ENCODE measurements around the gene TVP23A. TPM values are rescaled to one million over a fixed set of nuclear protein-coding genes. Genes with fewer than 3 reads are reported as not detected.
A peak's percentile ranks its signal among the peaks of the same experiment; 100 is the strongest.
"Not testable (repeated sequence)": the region's sequence is repeated elsewhere in the genome, so short reads cannot be mapped to it uniquely, and the experiment has no call there.

Gene TVP23A
- total RNA-seq, 8 experiments from 2014 or later: 0.15 to 5.5 (median 2.7) TPM

DNA sequence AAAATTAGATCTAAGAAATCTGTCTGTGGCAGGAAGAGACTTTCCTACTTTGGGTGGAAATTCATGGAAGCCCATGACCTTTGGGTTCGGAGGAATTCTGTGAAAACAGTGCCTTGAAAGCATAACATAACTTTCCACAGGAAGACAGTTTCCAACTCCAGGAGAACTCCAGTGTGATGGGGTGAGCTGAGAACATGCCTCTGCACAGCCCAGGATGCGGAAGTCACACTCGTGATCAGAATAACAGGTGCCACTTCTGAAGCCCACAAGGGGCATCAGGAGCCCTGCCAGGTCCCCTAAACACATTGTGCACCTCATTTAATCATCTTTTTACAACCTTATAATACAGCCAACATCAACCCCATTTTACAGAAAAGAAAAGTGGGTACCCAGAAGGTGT is 9.7 kb downstream of the TVP23A start:
- Histone ChIP-seq H3K27ac (no peak overlapping the region), H3K4me1 (replicated peaks in 1 of 2) (no peaks in the 10 kb centered on the region), H3K4me3 (no peak overlapping the region)
- no peak for ATAC-seq (replicated peaks in 6 of 8)
- WGBS, 10 experiments: 60 to 100% (median 84%) methylated on average over 1 to 3 of the region's 3 CpGs; no CpG with 5 or more reads in 4 of the 10 experiments
- in situ Hi-C loops (cut with MboI; ENCODE audit: low pct_unique_long_range_greater_than_20kb in 2 of 9, low sequenced_read_pairs in 9 of 9, unreplicated experiment in 9 of 9): no loop called here

DNA sequence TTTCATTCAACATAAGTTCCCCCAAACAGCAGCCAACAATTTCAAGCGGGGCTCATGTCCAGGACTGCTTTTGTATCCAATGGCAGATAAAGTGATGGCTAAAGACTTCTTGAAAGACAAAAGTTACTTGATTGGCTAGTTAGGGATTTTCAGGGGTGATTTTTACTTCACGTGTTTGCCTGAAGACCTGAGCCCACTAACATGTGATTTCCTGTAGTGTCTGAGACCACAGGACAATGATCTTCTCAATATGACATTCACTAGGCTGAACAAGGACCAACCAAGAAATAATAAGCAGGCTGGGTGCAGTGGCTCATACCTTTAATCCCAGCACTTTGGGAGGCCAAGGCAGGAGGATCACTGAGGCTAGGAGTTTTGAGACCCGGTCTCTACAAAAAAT is 10.4 kb downstream of the TVP23A start:
- no peaks in the 10 kb centered on the region for H3K4me1 ChIP-seq (replicated peaks in 1 of 2)
- 21 to 100% (median 68%) methylated on average over 1 to 3 of the region's 3 CpGs; no CpG with 5 or more reads in 2 of the 10 experiments for WGBS, 10 experiments
- in situ Hi-C loops (cut with MboI; ENCODE audit: low pct_unique_long_range_greater_than_20kb in 2 of 9, low sequenced_read_pairs in 9 of 9, unreplicated experiment in 9 of 9): no loop called here
- no peak overlapping the region for H3K27ac ChIP-seq
- H3K4me3 ChIP-seq: no peak overlapping the region
- no peak for ATAC-seq (replicated peaks in 6 of 8)

DNA sequence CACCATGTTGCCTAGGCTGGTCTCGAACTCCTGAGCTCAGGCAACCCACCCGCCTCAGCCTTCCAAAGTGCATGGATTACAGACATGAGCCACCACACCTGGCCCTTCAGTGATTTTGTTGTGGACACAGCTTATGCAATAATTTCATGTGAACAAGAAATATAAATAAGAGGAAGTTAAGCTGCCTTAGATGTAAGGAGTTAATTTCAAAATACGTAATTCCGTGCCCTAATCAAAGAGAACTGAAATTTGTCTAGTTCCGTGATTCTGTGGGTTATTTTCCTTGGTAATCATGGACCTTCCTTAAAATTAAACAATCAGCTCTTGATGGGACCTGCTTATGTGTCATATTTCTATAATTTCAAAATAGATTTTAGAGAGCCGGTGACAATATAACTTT is 11.9 kb downstream of the TVP23A start:
- in situ Hi-C loops (cut with MboI; ENCODE audit: low pct_unique_long_range_greater_than_20kb in 2 of 9, low sequenced_read_pairs in 9 of 9, unreplicated experiment in 9 of 9): no loop called here
- 28 to 100% (median 92%) methylated on average over 1 to 6 of the region's 6 CpGs; no CpG with 5 or more reads in 1 of the 10 experiments for WGBS, 10 experiments
- ATAC-seq (replicated peaks in 6 of 8): no peak
- Histone ChIP-seq H3K27ac (no peak overlapping the region), H3K4me3 (no peak overlapping the region), H3K4me1 (replicated peaks in 1 of 2) (no peaks in the 10 kb centered on the region)

- WGBS, 10 experiments: 6 to 80% (median 51%) methylated on average over 2 to 7 of the region's 9 CpGs; no CpG with 5 or more reads in 3 of the 10 experiments
- no peak overlapping the region for H3K4me3 ChIP-seq
- ATAC-seq (replicated peaks in 6 of 8): peak in 4 of 8 experiments; percentile 33 to 81 (median 56)
- H3K4me1 ChIP-seq (replicated peaks in 1 of 2): no peaks in the 10 kb centered on the region
- H3K27ac ChIP-seq: no peak overlapping the region
- in situ Hi-C loops (cut with MboI; ENCODE audit: low pct_unique_long_range_greater_than_20kb in 2 of 9, low sequenced_read_pairs in 9 of 9, unreplicated experiment in 9 of 9): no loop called here
Observed at GRCh38 chr16:10805334-10805733, 13.3 kb downstream of the TVP23A start.

GRCh38 chr16:10799736-10800135 is 18.9 kb downstream of the TVP23A start:
- H3K4me3 ChIP-seq: no peak overlapping the region
- 27 to 96% (median 90%) methylated on average over 2 to 3 of the region's 3 CpGs; no CpG with 5 or more reads in 1 of the 10 experiments for WGBS, 10 experiments

GRCh38 chr16:10791048-10791447 is 27.5 kb downstream of the TVP23A start:
- H3K4me1 ChIP-seq (replicated peaks in 1 of 2): no peaks in the 10 kb centered on the region
- in situ Hi-C loops (cut with MboI; ENCODE audit: low pct_unique_long_range_greater_than_20kb in 2 of 9, low sequenced_read_pairs in 9 of 9, unreplicated experiment in 9 of 9): no loop called here
- no peak overlapping the region for H3K4me3 ChIP-seq
- no peak for ATAC-seq (replicated peaks in 6 of 8)
- H3K27ac ChIP-seq: no peak overlapping the region
- WGBS, 10 experiments: 8 to 100% (median 76%) methylated on average over 1 to 4 of the region's 4 CpGs; no CpG with 5 or more reads in 2 of the 10 experiments

More at GRCh38 chr16:10799736-10800135, 18.9 kb downstream of the TVP23A start:
- Histone ChIP-seq H3K4me1 (replicated peaks in 1 of 2) (no peaks in the 10 kb centered on the region), H3K27ac (no peak overlapping the region)
- in situ Hi-C loops (cut with MboI; ENCODE audit: low pct_unique_long_range_greater_than_20kb in 2 of 9, low sequenced_read_pairs in 9 of 9, unreplicated experiment in 9 of 9): no loop called here
- no peak for ATAC-seq (replicated peaks in 6 of 8)

DNA sequence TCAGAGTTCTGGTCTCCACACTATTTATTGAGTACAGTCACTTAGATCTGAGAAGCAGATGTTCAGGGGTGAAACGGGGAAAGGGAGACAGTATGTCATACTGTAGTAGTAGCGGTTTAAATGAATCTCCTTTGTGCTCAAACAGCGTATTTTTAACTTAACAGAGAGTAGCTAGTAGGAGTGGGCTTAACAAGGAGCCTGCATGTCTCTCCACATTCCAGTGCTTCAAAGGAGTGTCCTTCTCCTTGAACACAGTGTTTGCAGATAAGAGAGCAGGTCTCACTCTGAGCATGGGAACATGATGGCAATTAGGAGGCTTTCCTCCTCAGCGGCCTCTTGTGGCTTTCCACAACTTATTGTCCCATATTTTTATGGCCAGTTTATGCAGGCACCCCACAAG is 30.0 kb downstream of the TVP23A start:
- ATAC-seq (replicated peaks in 6 of 8); in situ Hi-C loops (cut with MboI; ENCODE audit: low pct_unique_long_range_greater_than_20kb in 2 of 9, low sequenced_read_pairs in 9 of 9, unreplicated experiment in 9 of 9); H3K27ac ChIP-seq; H3K4me1 ChIP-seq (replicated peaks in 1 of 2); H3K4me3 ChIP-seq: not testable (repeated sequence)
- WGBS, 10 experiments: 81 to 88% methylated on average over 3 of the region's 4 CpGs; no CpG with 5 or more reads in 8 of the 10 experiments

GRCh38 chr16:10787304-10787703 is 31.3 kb downstream of the TVP23A start:
- Histone ChIP-seq H3K27ac (no peak overlapping the region), H3K4me1 (replicated peaks in 1 of 2) (no peaks in the 10 kb centered on the region), H3K4me3 (no peak overlapping the region)
- in situ Hi-C loops (cut with MboI; ENCODE audit: low pct_unique_long_range_greater_than_20kb in 2 of 9, low sequenced_read_pairs in 9 of 9, unreplicated experiment in 9 of 9): no loop called here
- ATAC-seq (replicated peaks in 6 of 8): peak in 1 of 8 experiments; percentile 45
- WGBS, 10 experiments: 17 to 82% (median 37%) methylated on average over 1 to 5 of the region's 5 CpGs; no CpG with 5 or more reads in 4 of the 10 experiments

- ATAC-seq (replicated peaks in 6 of 8): no peak
- no peak overlapping the region for H3K4me3 ChIP-seq
- H3K4me1 ChIP-seq (replicated peaks in 1 of 2): no peaks in the 10 kb centered on the region
- 77 to 100% (median 91%) methylated on average over 1 to 2 of the region's 2 CpGs; no CpG with 5 or more reads in 4 of the 10 experiments for WGBS, 10 experiments
- in situ Hi-C loops (cut with MboI; ENCODE audit: low pct_unique_long_range_greater_than_20kb in 2 of 9, low sequenced_read_pairs in 9 of 9, unreplicated experiment in 9 of 9): no loop called here
- no peak overlapping the region for H3K27ac ChIP-seq
Observed at GRCh38 chr16:10782628-10783027, 36.0 kb downstream of the TVP23A start.

GRCh38 chr16:10780628-10781027 is 38.0 kb downstream of the TVP23A start:
- Histone ChIP-seq H3K4me1 (replicated peaks in 1 of 2) (no peaks in the 10 kb centered on the region), H3K27ac (no peak overlapping the region), H3K4me3 (no peak overlapping the region)
- in situ Hi-C loops (cut with MboI; ENCODE audit: low pct_unique_long_range_greater_than_20kb in 2 of 9, low sequenced_read_pairs in 9 of 9, unreplicated experiment in 9 of 9): no loop called here
- ATAC-seq (replicated peaks in 6 of 8): no peak
- WGBS, 10 experiments: 0 to 91% (median 74%) methylated on average over 1 to 4 of the region's 4 CpGs; no CpG with 5 or more reads in 3 of the 10 experiments

DNA sequence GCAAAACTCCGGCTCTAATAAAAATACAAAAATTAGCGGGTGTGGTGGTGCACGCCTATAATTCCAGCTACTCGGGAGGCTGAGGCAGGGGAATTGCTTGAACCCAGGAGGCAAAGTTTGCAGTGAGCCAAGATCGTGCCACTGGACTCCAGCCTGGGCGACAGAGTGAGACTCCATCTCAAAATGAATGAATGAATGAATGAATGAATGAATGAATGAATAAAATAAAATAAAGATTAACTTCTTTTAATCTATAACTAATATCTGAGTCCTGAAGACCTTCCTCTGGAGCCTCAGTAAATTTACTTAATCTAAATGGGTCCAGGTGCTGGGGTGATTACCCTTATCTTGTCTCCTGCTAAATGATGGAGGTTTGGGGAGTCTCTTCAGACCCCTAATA is 38.7 kb downstream of the TVP23A start:
- 55 to 100% (median 82%) methylated on average over 2 to 6 of the region's 6 CpGs; no CpG with 5 or more reads in 3 of the 10 experiments for WGBS, 10 experiments
- H3K27ac ChIP-seq; in situ Hi-C loops (cut with MboI; ENCODE audit: low pct_unique_long_range_greater_than_20kb in 2 of 9, low sequenced_read_pairs in 9 of 9, unreplicated experiment in 9 of 9); ATAC-seq (replicated peaks in 6 of 8); H3K4me1 ChIP-seq (replicated peaks in 1 of 2); H3K4me3 ChIP-seq: not testable (repeated sequence)

DNA sequence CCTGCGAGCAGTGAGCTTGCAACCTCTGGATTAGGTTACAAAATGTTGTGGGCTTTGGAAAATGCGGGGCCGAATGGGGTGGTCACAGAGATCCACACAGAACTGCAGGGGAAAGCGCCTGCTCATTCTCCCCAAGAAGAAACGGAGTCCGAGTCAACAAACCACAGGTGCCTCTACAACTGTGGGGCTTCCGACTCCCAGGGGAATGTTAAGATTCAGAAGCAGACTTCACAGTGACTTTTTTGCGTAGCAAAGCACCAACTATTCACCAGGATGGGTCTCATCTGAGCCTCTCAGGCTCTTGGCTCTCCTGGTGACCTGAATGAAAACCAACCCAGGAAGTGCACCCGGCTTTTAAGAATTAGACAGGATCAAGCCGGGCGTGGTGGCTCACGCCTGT is 41.2 kb downstream of the TVP23A start:
- Histone ChIP-seq H3K27ac (no peak overlapping the region), H3K4me1 (replicated peaks in 1 of 2) (no peaks in the 10 kb centered on the region), H3K4me3 (no peak overlapping the region)
- WGBS, 10 experiments: 51 to 100% (median 90%) methylated on average over 3 to 10 of the region's 12 CpGs; no CpG with 5 or more reads in 2 of the 10 experiments
- in situ Hi-C loops (cut with MboI; ENCODE audit: low pct_unique_long_range_greater_than_20kb in 2 of 9, low sequenced_read_pairs in 9 of 9, unreplicated experiment in 9 of 9): no loop called here
- peak in 1 of 8 experiments; percentile 40 for ATAC-seq (replicated peaks in 6 of 8)

- H3K27ac ChIP-seq; in situ Hi-C loops (cut with MboI; ENCODE audit: low pct_unique_long_range_greater_than_20kb in 2 of 9, low sequenced_read_pairs in 9 of 9, unreplicated experiment in 9 of 9); H3K4me3 ChIP-seq; H3K4me1 ChIP-seq (replicated peaks in 1 of 2): not testable (repeated sequence)
- WGBS, 10 experiments: 0 to 60% (median 34%) methylated on average over 1 to 5 of the region's 6 CpGs; no CpG with 5 or more reads in 2 of the 10 experiments
- peak in 1 of 8 experiments; percentile 89 for ATAC-seq (replicated peaks in 6 of 8)
Observed at GRCh38 chr16:10776923-10777322, 41.7 kb downstream of the TVP23A start.

DNA sequence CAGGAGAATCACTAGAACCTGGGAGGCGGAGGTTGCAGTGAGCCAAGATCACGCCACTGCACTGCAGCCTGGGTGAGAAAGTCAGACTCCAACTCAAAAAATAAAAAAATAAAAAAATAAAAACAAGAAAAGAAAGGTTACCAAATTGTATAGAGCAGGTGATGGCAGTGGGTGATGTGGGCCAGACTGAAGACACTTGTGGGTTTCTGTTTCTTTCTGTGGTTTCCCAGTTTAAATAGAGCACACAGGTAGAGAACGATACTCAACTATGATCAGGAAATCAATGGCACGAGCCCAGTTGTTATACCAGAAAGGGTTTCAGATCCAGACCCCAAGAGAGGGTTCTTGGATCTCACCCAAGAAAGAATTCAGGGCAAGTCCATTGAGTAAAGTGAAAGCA is 42.3 kb downstream of the TVP23A start:
- no peaks in the 10 kb centered on the region for H3K4me1 ChIP-seq (replicated peaks in 1 of 2)
- no peak for ATAC-seq (replicated peaks in 6 of 8)
- in situ Hi-C loops (cut with MboI; ENCODE audit: low pct_unique_long_range_greater_than_20kb in 2 of 9, low sequenced_read_pairs in 9 of 9, unreplicated experiment in 9 of 9): no loop called here
- no peak overlapping the region for H3K27ac ChIP-seq
- H3K4me3 ChIP-seq: no peak overlapping the region
- 66 to 100% (median 91%) methylated on average over 1 to 4 of the region's 4 CpGs for WGBS, 10 experiments
